MCF 10A (cell line): ENCODE measurements around the gene CTSA. TPM values are rescaled to one million over a fixed set of nuclear protein-coding genes. Genes with fewer than 3 reads are reported as not detected.

ENCODE experiments used
- BruUV-seq: library from RNA; stranded (reverse); fragments of 400-500 nt; replicated peaks from 2 replicates; lab custom pipeline; 2021; lab: Mats Ljungman, UMichigan
- CTCF ChIA-PET: fragments of 300-600 bp; sonication (Branson Sonifier 250); formaldehyde crosslinking; extraction: SDS; loops from one replicate; lab custom pipeline; 2021; ENCODE audit warnings: antibody characterized with exemption, inconsistent platforms; lab: Yijun Ruan, JAX
- POLR2A ChIA-PET: fragments of 300-600, 350-650 bp; sonication (Branson Sonifier 250); formaldehyde crosslinking; extraction: SDS; loops from one replicate; lab custom pipeline; 2020; ENCODE audit warnings: antibody characterized with exemption, inconsistent platforms; lab: Yijun Ruan, JAX
- DNase-seq: peaks from one replicate; pipeline ENCODE4 v3.0.0-alpha.2; 2018; ENCODE audit not compliant: unreplicated experiment
- H3K27ac Mint-ChIP-seq: one replicate; pipeline ENCODE4 v1.8.0; 2022; ENCODE audit warnings: mild to moderate bottlenecking, low read depth, mixed read lengths; ENCODE audit not compliant: unreplicated experiment
- H3K27me3 Mint-ChIP-seq: one replicate; pipeline ENCODE4 v1.8.0; 2022; ENCODE audit warnings: mixed read lengths; ENCODE audit not compliant: insufficient read depth, unreplicated experiment
- H3K36me3 Mint-ChIP-seq: one replicate; pipeline ENCODE4 v1.8.0; 2022; ENCODE audit warnings: mild to moderate bottlenecking, moderate library complexity, mixed read lengths; ENCODE audit not compliant: insufficient read depth, unreplicated experiment
- H3K4me1 Mint-ChIP-seq: one replicate; pipeline ENCODE4 v1.8.0; 2022; ENCODE audit warnings: mixed read lengths; ENCODE audit not compliant: insufficient read depth, unreplicated experiment
- H3K4me3 Mint-ChIP-seq: one replicate; pipeline ENCODE4 v1.8.0; 2022; ENCODE audit warnings: mild to moderate bottlenecking, moderate library complexity, mixed read lengths; ENCODE audit not compliant: unreplicated experiment
- H3K9me3 Mint-ChIP-seq: one replicate; pipeline ENCODE4 v1.8.0; 2022; ENCODE audit warnings: mixed read lengths; ENCODE audit not compliant: unreplicated experiment
- intact Hi-C: fragments of 100-400 bp; cut with micrococcal nuclease; formaldehyde crosslinking; loops from 2 replicates; pipeline ENCODE4 v1.14.1; 2022
- total RNA-seq: library from RNA; stranded (reverse); gene quantifications from 2 replicates; pipeline ENCODE4 v1.2.3, GENCODE V29; 2022
- TF ChIP-seq, protein P1 (sequence below): fragments of 200-600 bp; IDR thresholded peaks from one replicate; pipeline ENCODE4 v1.8.0; 2022; ENCODE audit warnings: antibody characterized with exemption, mild to moderate bottlenecking; ENCODE audit not compliant: unreplicated experiment

The CTSA gene
- total RNA-seq, 1 experiment from 2014 or later = 25.3 TPM

- Mint-ChIP-seq H3K27me3 (no peaks in the 10 kb centered on the region), H3K9me3 (no peaks in the 10 kb centered on the region), H3K27ac (peak overlapping the region; percentile 85), H3K36me3 (peaks cover 75% of the 10 kb centered on the region), H3K4me1 (peaks cover 24% of the 10 kb centered on the region), H3K4me3 (peak overlapping the region; percentile 55)
- TF ChIP-seq, protein P1, sequence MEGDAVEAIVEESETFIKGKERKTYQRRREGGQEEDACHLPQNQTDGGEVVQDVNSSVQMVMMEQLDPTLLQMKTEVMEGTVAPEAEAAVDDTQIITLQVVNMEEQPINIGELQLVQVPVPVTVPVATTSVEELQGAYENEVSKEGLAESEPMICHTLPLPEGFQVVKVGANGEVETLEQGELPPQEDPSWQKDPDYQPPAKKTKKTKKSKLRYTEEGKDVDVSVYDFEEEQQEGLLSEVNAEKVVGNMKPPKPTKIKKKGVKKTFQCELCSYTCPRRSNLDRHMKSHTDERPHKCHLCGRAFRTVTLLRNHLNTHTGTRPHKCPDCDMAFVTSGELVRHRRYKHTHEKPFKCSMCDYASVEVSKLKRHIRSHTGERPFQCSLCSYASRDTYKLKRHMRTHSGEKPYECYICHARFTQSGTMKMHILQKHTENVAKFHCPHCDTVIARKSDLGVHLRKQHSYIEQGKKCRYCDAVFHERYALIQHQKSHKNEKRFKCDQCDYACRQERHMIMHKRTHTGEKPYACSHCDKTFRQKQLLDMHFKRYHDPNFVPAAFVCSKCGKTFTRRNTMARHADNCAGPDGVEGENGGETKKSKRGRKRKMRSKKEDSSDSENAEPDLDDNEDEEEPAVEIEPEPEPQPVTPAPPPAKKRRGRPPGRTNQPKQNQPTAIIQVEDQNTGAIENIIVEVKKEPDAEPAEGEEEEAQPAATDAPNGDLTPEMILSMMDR = no peak
- no peak for DNase-seq
- BruUV-seq = no TSS peak
- CTCF ChIA-PET = interaction anchor here (0.6 to 8.5 kb wide), 7 partner anchors 10 to 170 kb away, joined by 3 to 64 read pairs (median 4); partner anchors contain the start of gene PCIF1
- intact Hi-C loops = loop anchor here (1.0 kb wide), 1 partner anchor 8 kb away; no protein-coding TSS in a partner anchor
- POLR2A ChIA-PET = interaction anchor here (0.6 to 4.5 kb wide), 19 partner anchors 8 to 418 kb away, joined by 3 to 117 read pairs (median 5); partner anchors contain the start of genes ACOT8, CTSA, DNTTIP1 and NEURL2
Measured at GRCh38 chr20:45943613-45944012, 52.5 kb downstream of the CTSA start.

DNA sequence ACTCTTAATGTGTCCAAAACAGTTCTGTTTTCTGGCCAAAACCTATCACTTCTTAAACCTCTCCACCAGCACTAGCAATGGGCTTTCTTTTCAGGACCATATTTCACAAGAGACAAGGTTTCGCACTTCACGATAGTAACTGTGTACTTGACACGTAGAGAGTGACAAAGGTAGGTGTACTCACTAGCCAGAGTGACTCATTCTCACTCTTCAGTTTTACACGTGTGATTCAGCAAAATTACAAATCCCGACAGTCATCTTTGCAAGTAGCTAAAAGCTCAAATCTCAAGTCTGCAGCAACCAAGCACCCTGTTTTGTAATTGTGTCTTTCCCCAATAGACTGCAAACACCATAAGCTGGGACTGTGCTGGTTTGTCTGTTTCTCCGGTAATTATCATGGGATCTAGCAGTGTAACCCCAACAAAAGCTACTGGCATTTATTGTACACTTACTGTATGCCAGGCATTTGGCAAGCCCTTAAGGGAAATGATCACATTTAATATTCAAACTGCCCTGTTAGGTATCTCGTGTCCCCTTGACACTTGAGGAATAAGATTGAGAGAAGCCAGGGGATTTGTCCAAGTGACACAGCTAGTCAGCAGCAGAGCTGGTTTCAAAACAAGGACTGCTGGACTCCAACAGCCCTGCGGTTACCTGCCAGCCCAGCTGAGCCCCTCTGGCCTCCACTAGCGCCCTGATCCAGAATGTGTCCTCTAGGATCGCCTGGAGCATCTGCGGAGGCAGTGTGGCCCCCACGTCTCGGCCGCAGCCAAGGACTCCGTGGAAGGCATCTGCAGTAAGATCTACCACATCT, 53.2 kb downstream of the CTSA start:
- Mint-ChIP-seq H3K4me3 (peak overlapping the region; percentile 55), H3K4me1 (peaks cover 24% of the 10 kb centered on the region), H3K9me3 (no peaks in the 10 kb centered on the region), H3K27ac (peak overlapping the region; percentile 85), H3K36me3 (peaks cover 79% of the 10 kb centered on the region), H3K27me3 (no peaks in the 10 kb centered on the region)
- BruUV-seq = no TSS peak
- DNase-seq = peak; percentile 84
- CTCF ChIA-PET = interaction anchor here (0.6 to 8.5 kb wide), 13 partner anchors 8 to 769 kb away, joined by 3 to 64 read pairs (median 4); partner anchors contain the start of gene PCIF1
- POLR2A ChIA-PET = interaction anchor here (0.6 to 4.5 kb wide), 24 partner anchors 9 to 419 kb away, joined by 3 to 117 read pairs (median 4); partner anchors contain the start of genes ACOT8, CTSA, DNTTIP1 and NEURL2
- TF ChIP-seq, protein P1 = no peak
- intact Hi-C loops = loop anchor here (1.0 kb wide), 1 partner anchor 9 kb away; no protein-coding TSS in a partner anchor

GRCh38 chr20:45944965-45945677, 54.0 kb downstream of the CTSA start:
- H3K36me3 Mint-ChIP-seq = peaks cover 75% of the 10 kb centered on the region
- no peaks in the 10 kb centered on the region for H3K9me3 Mint-ChIP-seq

More at GRCh38 chr20:45944965-45945677, 54.0 kb downstream of the CTSA start:
- Mint-ChIP-seq H3K4me1 (peaks cover 24% of the 10 kb centered on the region), H3K27me3 (no peaks in the 10 kb centered on the region), H3K4me3 (no peak overlapping the region), H3K27ac (peak overlapping the region; percentile 85)
- no TSS peak for BruUV-seq
- TF ChIP-seq, protein P1 = peak; percentile 8
- ChIA-PET CTCF (interaction anchor here (0.6 to 8.5 kb wide), 10 partner anchors 9 to 146 kb away, joined by 3 to 64 read pairs (median 6); partner anchors contain the start of gene PCIF1), POLR2A (interaction anchor here (1.2 to 4.5 kb wide), 13 partner anchors 8 to 420 kb away, joined by 3 to 117 read pairs (median 10); partner anchors contain the start of genes ACOT8, CTSA, NEURL2 and PCIF1)
- DNase-seq = no peak
- intact Hi-C loops = loop anchor here (1.0 kb wide), 1 partner anchor 10 kb away; no protein-coding TSS in a partner anchor
